ENCODE results near the gene CPB2. TPM values are rescaled to one million over a fixed set of nuclear protein-coding genes. Genes with fewer than 3 reads are reported as not detected.

Gene CPB2
- total RNA-seq, 2 experiments from 2014 or later, result not detected

- DNase-seq (no peak), ATAC-seq (no peak)
- H3K27me3 Mint-ChIP-seq, result no peaks in the 10 kb centered on the region
- H3K4me1 Mint-ChIP-seq, result peaks cover 9% of the 10 kb centered on the region
- no peak overlapping the region for H3K4me3 Mint-ChIP-seq
- no peak overlapping the region for H3K27ac Mint-ChIP-seq
- no peaks in the 10 kb centered on the region for H3K36me3 Mint-ChIP-seq
- CTCF ChIA-PET, result no interaction called here
- no peaks in the 10 kb centered on the region for H3K9me3 Mint-ChIP-seq (ENCODE audit: low read depth)
These were observed 22.5 kb downstream of the CPB2 start for GRCh38 chr13:46082324-46082723.

GRCh38 chr13:46079770-46080169 is 25.1 kb downstream of the CPB2 start:
- Mint-ChIP-seq H3K27me3 (peaks cover 2% of the 10 kb centered on the region), H3K27ac (no peak overlapping the region), H3K36me3 (no peaks in the 10 kb centered on the region), H3K9me3 (ENCODE audit: low read depth) (no peaks in the 10 kb centered on the region), H3K4me3 (no peak overlapping the region), H3K4me1 (peaks cover 9% of the 10 kb centered on the region)
- CTCF ChIA-PET, result interaction anchor here (1.0 kb wide), 1 partner anchor 27 kb away, joined by 3 read pairs; no protein-coding TSS in a partner anchor
- no peak for DNase-seq
- ATAC-seq, result peak; percentile 36

- CTCF ChIA-PET, result no interaction called here
- Mint-ChIP-seq H3K4me3 (no peak overlapping the region), H3K27me3 (peaks cover 2% of the 10 kb centered on the region), H3K9me3 (ENCODE audit: low read depth) (no peaks in the 10 kb centered on the region), H3K4me1 (peaks cover 9% of the 10 kb centered on the region), H3K27ac (no peak overlapping the region), H3K36me3 (no peaks in the 10 kb centered on the region)
- no peak for ATAC-seq
- no peak for DNase-seq
These were observed 27.6 kb downstream of the CPB2 start for GRCh38 chr13:46077265-46077664.

- H3K36me3 Mint-ChIP-seq, result no peaks in the 10 kb centered on the region
- no peaks in the 10 kb centered on the region for H3K9me3 Mint-ChIP-seq (ENCODE audit: low read depth)
- no peak for DNase-seq
- peaks cover 9% of the 10 kb centered on the region for H3K4me1 Mint-ChIP-seq
- no peak overlapping the region for H3K4me3 Mint-ChIP-seq
- CTCF ChIA-PET, result no interaction called here
- no peak overlapping the region for H3K27ac Mint-ChIP-seq
- peaks cover 2% of the 10 kb centered on the region for H3K27me3 Mint-ChIP-seq
- no peak for ATAC-seq
These were observed 28.0 kb downstream of the CPB2 start for GRCh38 chr13:46076827-46077226.

DNA sequence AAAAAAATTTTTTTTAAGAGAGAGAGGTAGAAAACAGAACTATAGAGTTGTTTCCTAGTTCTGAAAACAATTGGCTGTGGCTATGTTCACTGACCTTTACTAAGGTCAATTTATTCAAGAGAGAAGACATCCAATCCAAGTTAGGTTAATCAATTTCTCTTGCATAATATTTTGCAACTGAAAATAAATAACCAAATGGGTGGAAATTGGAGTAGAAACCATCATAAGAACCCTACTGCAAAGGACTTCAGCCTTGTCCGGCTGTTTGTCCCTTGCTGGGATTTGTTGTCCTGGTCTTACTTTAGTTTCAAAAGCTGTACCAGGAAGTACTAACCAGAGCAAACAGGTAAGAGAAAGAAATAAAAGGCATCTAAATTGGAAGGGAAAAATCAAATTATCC is 29.0 kb downstream of the CPB2 start:
- DNase-seq (no peak), ATAC-seq (no peak)
- CTCF ChIA-PET, result no interaction called here
- H3K27ac Mint-ChIP-seq, result no peak overlapping the region
- peaks cover 2% of the 10 kb centered on the region for H3K27me3 Mint-ChIP-seq
- H3K36me3 Mint-ChIP-seq, result no peaks in the 10 kb centered on the region
- no peak overlapping the region for H3K4me3 Mint-ChIP-seq
- no peaks in the 10 kb centered on the region for H3K9me3 Mint-ChIP-seq (ENCODE audit: low read depth)
- peaks cover 9% of the 10 kb centered on the region for H3K4me1 Mint-ChIP-seq

DNA sequence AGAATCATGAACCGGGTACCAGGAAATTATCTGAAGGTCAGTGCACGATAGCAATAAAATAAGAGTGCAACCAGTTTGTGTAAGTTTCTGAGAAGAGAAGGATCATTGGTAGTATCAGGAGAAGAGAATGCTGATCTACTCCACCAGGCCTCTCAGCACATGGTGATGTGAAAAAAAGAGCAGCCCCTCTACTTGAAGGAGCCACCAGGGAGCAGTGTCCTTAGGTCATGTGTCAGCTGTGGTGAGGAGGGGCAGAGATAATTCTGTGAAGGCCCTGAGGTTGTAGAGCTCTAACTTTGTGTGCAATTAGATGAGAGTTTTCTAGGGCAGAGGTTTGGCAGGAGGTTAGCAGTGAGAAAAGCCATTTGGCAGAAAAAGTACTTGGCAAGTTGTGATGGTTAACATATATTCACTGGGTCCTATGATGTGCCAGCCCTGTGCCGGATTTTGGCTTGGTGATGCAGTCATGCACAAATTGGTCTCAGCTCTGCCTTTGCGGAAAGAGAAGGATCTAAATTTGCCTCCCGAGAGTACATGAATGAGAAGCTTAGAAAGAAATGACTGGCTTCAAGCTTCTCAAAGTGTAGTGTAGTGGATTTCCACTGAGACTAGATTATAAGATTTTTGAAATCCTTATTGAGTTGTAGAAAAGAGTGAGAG is 33.1 kb downstream of the CPB2 start:
- no peaks in the 10 kb centered on the region for H3K4me1 Mint-ChIP-seq
- DNase-seq (no peak), ATAC-seq (no peak)
- no peak overlapping the region for H3K4me3 Mint-ChIP-seq
- H3K27me3 Mint-ChIP-seq, result peaks cover 3% of the 10 kb centered on the region
- H3K36me3 Mint-ChIP-seq, result no peaks in the 10 kb centered on the region
- no peak overlapping the region for H3K27ac Mint-ChIP-seq
- no peaks in the 10 kb centered on the region for H3K9me3 Mint-ChIP-seq (ENCODE audit: low read depth)
- CTCF ChIA-PET, result no interaction called here

DNA sequence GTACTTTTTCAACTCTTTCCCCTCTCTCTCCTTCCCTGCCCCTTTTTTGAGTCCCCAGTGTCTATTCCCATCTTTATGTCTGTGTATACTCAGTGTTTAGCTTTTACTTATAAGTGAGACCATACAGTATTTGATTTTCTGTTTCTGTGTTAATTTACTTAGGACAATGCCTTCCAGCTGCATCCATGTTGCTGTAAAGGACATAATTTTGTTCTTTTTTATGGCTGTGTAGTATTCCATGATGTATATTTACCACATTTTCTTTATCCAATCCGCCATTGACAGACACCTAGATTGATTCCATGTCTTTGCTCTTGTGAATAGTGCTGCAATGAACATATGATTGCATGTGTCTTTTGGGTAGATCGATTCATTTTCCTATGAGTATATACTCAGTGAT is 41.5 kb downstream of the CPB2 start:
- Mint-ChIP-seq H3K4me3 (no peak overlapping the region), H3K27ac (no peak overlapping the region), H3K4me1 (no peaks in the 10 kb centered on the region), H3K27me3 (peaks cover 3% of the 10 kb centered on the region), H3K9me3 (ENCODE audit: low read depth) (no peaks in the 10 kb centered on the region), H3K36me3 (peaks cover 1% of the 10 kb centered on the region)
- CTCF ChIA-PET, result interaction anchor here (1.0 kb wide), 1 partner anchor 32 kb away, joined by 3 read pairs; no protein-coding TSS in a partner anchor
- ATAC-seq (no peak), DNase-seq (no peak)

DNA sequence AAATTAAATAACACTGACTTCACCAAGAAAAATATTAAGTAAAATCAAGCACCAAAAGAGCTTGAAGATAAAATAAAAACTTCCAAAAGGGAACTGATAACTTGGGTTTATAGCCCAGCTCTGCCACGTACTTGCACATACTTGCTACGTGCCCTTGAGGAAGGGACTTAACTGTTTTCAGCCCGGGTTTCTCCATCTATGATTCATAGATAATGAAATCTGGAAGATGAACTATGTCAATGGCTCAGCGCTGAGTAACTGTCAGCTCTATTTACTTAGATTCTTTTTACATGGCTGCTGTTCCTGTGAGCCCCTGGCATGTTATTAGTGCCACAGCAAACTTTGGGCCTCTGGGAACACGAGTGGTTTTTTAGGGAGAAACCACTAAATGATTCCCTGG is 42.6 kb downstream of the CPB2 start:
- H3K4me1 Mint-ChIP-seq, result no peaks in the 10 kb centered on the region
- no peaks in the 10 kb centered on the region for H3K9me3 Mint-ChIP-seq (ENCODE audit: low read depth)
- ATAC-seq, result no peak
- H3K36me3 Mint-ChIP-seq, result peaks cover 1% of the 10 kb centered on the region
- no peak for DNase-seq
- H3K27me3 Mint-ChIP-seq, result no peaks in the 10 kb centered on the region
- CTCF ChIA-PET, result interaction anchor here (1.0 kb wide), 1 partner anchor 33 kb away, joined by 3 read pairs; no protein-coding TSS in a partner anchor
- H3K27ac Mint-ChIP-seq, result no peak overlapping the region
- H3K4me3 Mint-ChIP-seq, result no peak overlapping the region

- no peaks in the 10 kb centered on the region for H3K36me3 Mint-ChIP-seq
- no peaks in the 10 kb centered on the region for H3K9me3 Mint-ChIP-seq (ENCODE audit: low read depth)
- CTCF ChIA-PET, result interaction anchor here (0.9 kb wide), 1 partner anchor 67 kb away, joined by 3 read pairs; no protein-coding TSS in a partner anchor
- no peak overlapping the region for H3K4me3 Mint-ChIP-seq
- H3K27ac Mint-ChIP-seq, result no peak overlapping the region
- ATAC-seq (no peak), DNase-seq (no peak)
- H3K4me1 Mint-ChIP-seq, result peaks cover 1% of the 10 kb centered on the region
- H3K27me3 Mint-ChIP-seq, result peaks cover 4% of the 10 kb centered on the region
These were observed 45.4 kb downstream of the CPB2 start for GRCh38 chr13:46059405-46059804.

- Mint-ChIP-seq H3K36me3 (no peaks in the 10 kb centered on the region), H3K9me3 (ENCODE audit: low read depth) (no peaks in the 10 kb centered on the region), H3K4me1 (peaks cover 10% of the 10 kb centered on the region), H3K4me3 (no peak overlapping the region), H3K27me3 (peaks cover 4% of the 10 kb centered on the region), H3K27ac (no peak overlapping the region)
- DNase-seq (no peak), ATAC-seq (no peak)
- CTCF ChIA-PET, result no interaction called here
These were observed 46.6 kb downstream of the CPB2 start for GRCh38 chr13:46058268-46058667.

GRCh38 chr13:46057256-46058015 is 47.4 kb downstream of the CPB2 start:
- CTCF ChIA-PET, result no interaction called here
- DNase-seq, result no peak
- no peak for ATAC-seq

DNA sequence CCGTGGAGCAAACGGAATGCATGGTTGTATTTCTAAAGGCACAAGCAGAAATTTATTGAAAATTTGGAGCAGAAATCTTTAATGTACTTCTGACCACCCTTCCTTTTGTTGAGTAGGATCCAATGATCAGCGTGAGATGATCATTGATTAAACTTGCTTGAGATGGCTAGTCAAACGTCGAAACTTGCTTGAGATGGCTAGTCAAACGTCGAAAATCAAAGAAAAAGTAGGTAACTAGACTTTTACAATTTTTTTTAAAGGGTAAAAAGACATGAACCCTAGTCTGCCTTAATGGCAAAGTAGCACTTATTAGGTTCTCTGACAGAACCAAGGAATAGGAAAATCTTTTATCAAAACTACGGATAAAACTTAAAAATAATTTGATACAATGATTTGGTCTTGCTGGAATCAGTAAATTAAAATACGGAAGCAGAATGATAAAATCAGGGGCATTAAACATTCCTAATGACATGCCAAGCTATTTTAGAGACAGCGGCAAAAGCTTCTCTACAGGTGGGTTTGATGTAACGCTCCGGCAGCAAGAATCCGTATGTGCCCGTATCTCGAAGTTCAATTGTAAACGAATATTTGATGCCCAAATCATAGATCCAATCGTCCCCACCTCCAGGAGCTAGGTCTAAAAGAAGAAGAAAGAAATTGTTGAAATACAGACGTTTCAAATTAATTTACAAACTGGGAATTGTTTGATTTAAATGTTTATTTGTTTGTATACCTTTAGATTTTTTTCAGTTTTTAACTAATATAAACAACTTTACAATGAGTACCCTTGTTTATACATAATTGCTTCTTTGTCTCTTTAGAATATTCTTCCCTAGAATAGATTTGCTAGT is 51.4 kb downstream of the CPB2 start:
- peak overlapping the region; percentile 94 for H3K4me3 Mint-ChIP-seq
- H3K27me3 Mint-ChIP-seq, result peaks cover 4% of the 10 kb centered on the region
- no peak for ATAC-seq
- H3K4me1 Mint-ChIP-seq, result peaks cover 34% of the 10 kb centered on the region
- H3K27ac Mint-ChIP-seq, result peak overlapping the region; percentile 99
- no peaks in the 10 kb centered on the region for H3K9me3 Mint-ChIP-seq (ENCODE audit: low read depth)
- CTCF ChIA-PET, result interaction anchor here (0.6 to 1.3 kb wide), 2 partner anchors 108 to 243 kb away, joined by 3 read pairs; no protein-coding TSS in a partner anchor
- peaks cover 5% of the 10 kb centered on the region for H3K36me3 Mint-ChIP-seq
- no peak for DNase-seq

More at GRCh38 chr13:46057256-46058015, 47.4 kb downstream of the CPB2 start:
- Mint-ChIP-seq H3K4me1 (peaks cover 16% of the 10 kb centered on the region), H3K27me3 (peaks cover 4% of the 10 kb centered on the region), H3K36me3 (no peaks in the 10 kb centered on the region), H3K27ac (no peak overlapping the region), H3K4me3 (no peak overlapping the region), H3K9me3 (ENCODE audit: low read depth) (no peaks in the 10 kb centered on the region)

Measured in activated CD8-positive, alpha-beta memory T cell treated with anti-CD3 and anti-CD28 coated beads, Interleukin-2, amount 10 ng/mL, durations not matched to agents 7 days and 5 days (primary cell).